ENCODE measurements around the gene AGAP6. TPM values are rescaled to one million over a fixed set of nuclear protein-coding genes. Genes with fewer than 3 reads are reported as not detected.
"Not testable (repeated sequence)": the region's sequence is repeated elsewhere in the genome, so short reads cannot be mapped to it uniquely, and the experiment has no call there.

Gene AGAP6
- polyA plus RNA-seq (2013, experiment 1 of 2; ENCODE audit: insufficient read length), result 8.5 TPM
- polyA plus RNA-seq (2013, experiment 2 of 2; ENCODE audit: insufficient read length), result 6.4 TPM

GRCh38 chr10:49988376-49988775, at the start of gene AGAP6:
Gene AGAP6, plus strand, starts transcription at chr10:49988406. Its CDS starts 310 bp downstream, at chr10:49988716.
- not testable (repeated sequence) for DNase-seq

- peak; percentile 84 for DNase-seq
Observed at GRCh38 chr10:49941447-49942338, 46.5 kb upstream of the AGAP6 start, which contains the start of the genes PARG and TIMM23B. Gene PARG, minus strand, starts transcription at chr10:49942027. Its CDS starts 302 bp downstream, at chr10:49941725. Gene TIMM23B, plus strand, starts transcription at chr10:49942053. Its CDS starts 142 bp downstream, at chr10:49942195.

GRCh38 chr10:49942339-49942705, 45.9 kb upstream of the AGAP6 start:
- DNase-seq, result not testable (repeated sequence)

- DNase-seq, result not testable (repeated sequence)
Observed at GRCh38 chr10:49943607-49944006, 44.6 kb upstream of the AGAP6 start.

- not testable (repeated sequence) for DNase-seq
Observed at GRCh38 chr10:49948142-49948541, 40.1 kb upstream of the AGAP6 start.

DNA sequence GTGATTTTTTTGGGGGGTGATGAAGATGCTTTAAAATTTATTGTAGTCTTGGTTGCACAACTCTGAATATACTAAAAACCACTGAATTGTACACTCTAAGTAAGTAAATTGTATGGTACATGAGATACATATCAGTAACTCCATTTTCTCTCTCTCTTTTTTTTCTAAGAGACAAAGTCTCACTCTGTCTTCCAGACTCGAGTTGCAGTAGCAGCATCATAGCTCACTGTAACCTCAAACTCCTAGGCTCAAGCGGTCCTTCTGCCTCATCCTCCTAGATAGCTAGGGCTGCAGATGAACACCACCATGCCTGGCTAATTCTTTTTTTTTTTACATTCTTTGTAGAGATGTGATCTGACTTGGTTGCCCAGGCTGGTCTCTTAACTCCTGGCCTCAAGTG, 39.5 kb upstream of the AGAP6 start:
- not testable (repeated sequence) for DNase-seq

DNA sequence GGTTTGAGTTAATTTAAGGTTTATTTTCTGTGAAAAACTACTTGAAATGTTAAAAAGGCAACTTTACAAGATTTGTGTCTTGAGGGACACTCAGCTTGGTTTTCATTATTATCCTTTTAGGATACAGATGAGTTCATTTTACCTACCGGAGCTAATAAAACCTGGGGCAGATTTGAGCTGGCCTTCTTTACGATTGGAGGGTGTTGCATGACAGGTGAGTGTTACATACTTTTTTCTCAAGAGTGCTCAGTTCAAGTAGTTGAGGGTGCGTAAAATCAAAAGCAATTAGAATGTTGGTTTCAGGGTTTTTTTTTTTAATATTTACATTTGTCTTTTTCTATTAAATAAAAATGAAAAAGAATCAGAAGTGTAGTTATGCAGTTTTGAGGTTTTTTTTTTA, 36.2 kb upstream of the AGAP6 start:
- DNase-seq, result not testable (repeated sequence)

DNA sequence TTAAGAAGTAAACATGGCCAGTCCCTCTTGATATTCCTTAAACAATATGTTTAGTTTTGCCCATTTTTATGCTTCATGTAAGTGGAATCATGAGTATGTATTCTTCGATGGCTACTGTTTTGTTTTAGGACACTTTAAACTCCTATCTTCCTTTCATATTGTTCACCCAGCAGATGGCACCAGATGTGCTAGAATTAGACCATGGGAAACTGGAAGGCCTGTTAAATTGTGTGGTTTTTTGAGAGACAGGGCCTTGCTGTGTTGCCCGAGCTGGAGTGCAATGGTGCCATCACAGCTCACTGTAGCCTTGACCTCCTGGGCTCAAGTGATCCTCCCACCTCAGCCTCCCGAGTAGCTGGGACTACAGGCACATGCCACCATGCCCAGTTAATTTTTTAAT, 35.1 kb upstream of the AGAP6 start:
- DNase-seq, result peak; percentile 3

DNA sequence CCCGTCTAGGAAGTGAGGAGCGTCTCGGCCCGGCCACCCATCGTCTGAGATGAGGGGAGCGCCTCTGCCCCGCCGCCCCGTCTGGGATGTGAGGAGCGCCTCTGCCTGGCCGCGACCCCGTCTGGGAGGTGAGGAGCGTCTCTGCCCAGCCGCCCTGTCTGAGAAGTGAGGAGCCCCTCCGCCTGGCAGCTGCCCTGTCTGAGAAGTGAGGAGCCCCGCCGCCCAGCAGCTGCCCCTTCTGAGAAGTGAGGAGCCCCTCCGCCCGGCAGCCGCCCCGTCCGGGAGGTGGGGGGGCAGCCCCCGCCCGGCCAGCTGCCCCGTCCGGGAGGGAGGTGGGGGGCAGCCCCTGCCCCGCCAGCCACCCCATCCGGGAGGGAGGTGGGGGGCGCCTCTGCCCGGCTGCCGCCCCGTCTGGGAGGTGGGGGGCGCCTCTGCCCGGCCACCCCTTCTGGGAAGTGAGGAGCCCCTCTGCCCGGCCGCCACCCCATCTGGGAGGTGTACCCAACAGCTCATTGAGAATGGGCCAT, 17.8 kb upstream of the AGAP6 start:
- DNase-seq, result not testable (repeated sequence)

DNA sequence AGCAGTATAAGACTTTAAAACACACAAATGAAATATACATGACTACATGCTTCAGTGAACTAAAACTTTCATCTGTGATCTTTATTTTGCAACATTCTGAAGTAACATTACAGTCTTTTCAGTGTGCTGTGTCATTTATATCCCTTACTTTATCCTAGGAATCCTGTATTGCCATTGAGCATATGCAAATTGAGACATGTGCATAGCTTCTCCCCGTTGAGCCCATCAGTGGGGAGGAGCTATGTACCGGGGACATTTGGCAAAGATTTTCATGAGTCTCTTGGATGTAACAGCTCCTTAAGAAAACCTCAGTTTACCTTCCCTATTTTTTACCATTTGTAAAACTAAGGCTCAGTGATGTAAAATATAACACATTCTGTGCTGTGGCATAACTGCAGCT, 16.7 kb upstream of the AGAP6 start:
- not testable (repeated sequence) for DNase-seq

DNA sequence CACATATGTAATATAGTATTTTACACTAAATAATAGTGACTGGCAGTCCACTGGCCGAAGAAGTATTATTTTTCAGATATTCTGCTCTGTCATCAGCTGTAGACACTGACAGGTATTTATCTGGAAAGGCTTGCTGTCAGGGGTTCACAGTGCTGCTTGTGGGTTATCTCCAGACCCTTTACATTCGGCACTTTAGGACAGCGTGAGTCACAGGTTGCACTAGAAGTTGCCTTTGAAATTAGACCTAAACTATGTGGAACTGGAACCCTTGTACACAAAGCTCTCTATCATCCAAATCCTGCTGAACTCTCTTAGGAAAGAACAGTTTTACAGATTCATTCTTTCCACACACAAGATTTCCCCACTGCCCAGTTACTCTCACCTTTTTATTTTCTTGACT, 16.1 kb upstream of the AGAP6 start:
- not testable (repeated sequence) for DNase-seq

DNA sequence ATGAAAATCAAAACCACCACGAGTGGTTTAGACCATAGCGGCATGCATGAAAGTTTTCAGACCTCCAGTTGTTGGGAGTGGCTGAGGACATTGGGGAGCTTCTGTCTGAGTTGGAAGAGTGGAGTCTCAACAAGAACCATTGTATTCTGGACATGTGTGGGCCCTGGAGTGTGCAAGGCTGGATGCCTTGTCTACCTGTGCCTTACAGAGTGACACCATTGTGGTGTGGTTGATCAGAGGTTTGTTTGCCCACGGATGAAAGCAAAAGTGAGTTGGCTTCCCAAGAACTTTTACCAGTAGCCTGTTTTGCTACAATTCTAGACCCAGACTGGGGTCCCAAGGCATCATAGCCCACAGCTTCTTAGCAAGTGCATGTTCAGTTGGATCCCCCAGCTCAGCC, 10.4 kb upstream of the AGAP6 start:
- DNase-seq, result not testable (repeated sequence)

DNA sequence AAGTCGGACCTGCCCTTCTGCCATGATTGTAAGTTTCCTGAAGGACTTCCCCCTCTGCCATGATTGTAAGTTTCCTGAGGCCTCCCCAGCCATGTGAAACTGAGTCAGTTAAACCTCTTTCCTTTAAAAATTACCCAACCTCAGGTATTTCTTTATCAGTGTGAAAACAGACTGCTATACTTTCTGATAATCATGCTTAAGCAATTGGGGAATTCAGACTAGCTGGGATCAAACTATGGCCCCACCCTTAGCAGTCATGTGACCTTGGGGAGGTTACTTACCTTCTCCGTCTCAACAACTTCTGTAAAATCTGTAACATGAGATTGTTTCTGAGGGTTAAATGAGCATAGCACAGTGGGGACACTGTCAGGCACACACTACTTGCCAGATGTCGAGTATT, 999 bp upstream of the AGAP6 start:
- DNase-seq, result not testable (repeated sequence)

GRCh38 chr10:49995321-49995720, 7.1 kb downstream of the AGAP6 start:
- not testable (repeated sequence) for DNase-seq

DNA sequence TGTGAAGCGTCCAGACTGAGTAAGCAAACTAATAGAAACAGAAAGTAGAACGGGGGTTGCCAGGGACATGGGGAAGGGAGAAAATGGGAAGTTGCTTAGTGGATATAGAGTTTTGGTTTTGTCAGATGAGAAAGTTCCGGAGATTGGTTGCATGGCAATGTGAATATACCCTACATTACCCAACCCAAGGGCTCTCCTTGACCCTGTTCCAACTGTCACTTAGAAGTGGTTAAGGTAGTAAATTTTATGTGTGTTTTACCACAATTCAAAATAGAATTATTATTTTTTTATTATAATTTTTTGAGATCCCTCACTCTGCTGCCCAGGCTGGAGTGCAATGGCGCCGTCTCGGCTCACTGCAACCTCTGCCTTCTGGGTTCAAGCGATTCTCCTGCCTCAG, 25.8 kb downstream of the AGAP6 start:
- DNase-seq, result not testable (repeated sequence)

DNA sequence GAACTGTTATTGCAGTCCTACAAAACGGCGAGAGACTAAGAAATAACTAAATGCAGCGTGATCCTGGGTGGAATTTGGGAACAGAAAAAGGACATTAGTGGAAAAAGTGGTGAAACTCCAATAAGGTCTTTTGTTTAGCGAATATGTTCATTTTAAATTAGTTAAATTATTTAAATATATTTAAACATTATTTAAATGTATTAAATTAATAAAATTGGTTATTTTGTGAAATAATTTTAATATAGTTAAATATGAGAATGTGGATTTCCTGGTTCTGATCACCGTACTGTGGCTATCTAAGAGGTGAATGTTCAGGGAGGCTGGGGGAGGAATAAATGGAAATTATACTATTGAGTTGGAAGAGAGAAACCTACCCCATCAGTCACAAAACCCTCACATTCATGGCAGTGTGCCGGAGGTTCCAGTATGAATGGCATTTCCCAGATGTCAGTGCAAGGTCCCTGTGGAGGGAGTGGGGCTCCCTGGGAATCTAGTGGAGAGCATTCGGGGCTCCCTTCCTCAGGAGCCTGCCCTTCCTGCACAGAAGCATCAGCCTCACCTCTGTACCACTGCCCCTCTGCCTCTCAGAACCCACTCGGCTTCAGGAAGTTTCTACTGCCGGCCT, 27.5 kb downstream of the AGAP6 start:
- peak; percentile 44 for DNase-seq

GRCh38 chr10:50016926-50017325, 28.7 kb downstream of the AGAP6 start:
- peak; percentile 16 for DNase-seq

- DNase-seq, result not testable (repeated sequence)
Observed at GRCh38 chr10:50017646-50018045, 29.4 kb downstream of the AGAP6 start.

GRCh38 chr10:50019279-50019678, 31.1 kb downstream of the AGAP6 start:
- not testable (repeated sequence) for DNase-seq

- not testable (repeated sequence) for DNase-seq
Observed at GRCh38 chr10:50020451-50021024, 32.3 kb downstream of the AGAP6 start.

DNA sequence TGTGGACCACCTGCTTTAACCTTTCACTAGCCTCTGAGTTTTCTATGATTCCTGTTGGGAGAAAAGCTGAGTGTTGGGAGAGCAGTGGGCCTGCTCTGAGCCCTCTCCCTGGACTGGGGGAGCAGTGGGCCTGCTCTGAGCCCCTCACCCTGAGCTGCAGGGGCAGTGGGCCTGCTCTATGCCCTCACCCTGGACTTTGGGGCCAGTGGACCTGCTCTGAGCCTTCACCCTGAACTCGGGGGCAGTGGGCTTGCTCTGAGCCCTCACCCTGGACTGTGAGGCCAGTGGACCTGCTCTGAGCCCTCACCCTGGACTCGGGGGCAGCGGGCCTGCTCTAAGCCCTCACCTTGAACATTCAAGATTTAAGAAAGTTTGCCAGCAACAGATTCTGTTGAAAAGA, 33.4 kb downstream of the AGAP6 start:
- no peak for DNase-seq

DNA sequence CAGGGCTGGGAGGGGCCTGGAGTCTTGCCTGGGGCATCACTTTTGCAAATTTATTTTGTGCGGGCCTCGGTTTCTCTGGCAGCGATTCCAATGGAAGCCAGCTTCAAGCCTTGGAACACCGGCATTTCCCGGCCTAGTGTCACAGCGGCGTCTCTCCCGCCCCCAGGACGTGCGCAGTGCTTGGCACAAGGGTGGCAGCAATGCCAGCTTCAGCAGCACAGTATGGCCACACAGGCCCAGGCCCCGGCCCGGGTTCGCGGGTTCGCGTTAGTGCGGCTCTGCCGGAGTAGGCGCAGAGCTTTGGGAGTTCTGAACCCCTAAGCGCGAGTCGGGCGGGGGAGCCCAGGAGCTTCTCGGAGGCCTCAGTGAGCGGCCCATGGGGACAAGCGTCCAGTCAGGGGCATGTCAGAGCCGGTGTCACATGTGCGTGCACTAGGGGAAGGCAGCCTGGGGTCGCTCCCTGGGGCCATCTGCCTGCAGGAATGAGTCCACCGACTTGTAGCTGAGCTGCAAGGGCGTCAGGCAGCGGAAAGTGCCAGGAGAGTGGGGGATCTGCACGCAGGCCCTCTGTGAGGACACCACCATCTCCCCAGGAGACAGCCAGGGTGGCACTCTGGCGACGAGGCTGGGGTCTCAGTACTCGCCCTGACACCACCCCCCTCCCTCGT, 36.6 kb downstream of the AGAP6 start:
- not testable (repeated sequence) for DNase-seq

All from fibroblast of skin of scalp (primary cell).